Esophagus squamous epithelium (tissue), 4 donors: ENCODE data around the gene VASH2.

Source experiments
- CTCF ChIP-seq, 6 experiments: fragments of 450-650 bp in 4 of 6; fragments of 200-600 bp in 2 of 6; sonication (generic) in 2 of 6; IDR thresholded peaks; one replicate each; pipeline ENCODE4 v1.5.1; 2016 to 2019; ENCODE audit warnings: antibody characterized with exemption in 6 of 6, mild to moderate bottlenecking in 4 of 6, moderate library complexity in 4 of 6
- POLR2A ChIP-seq, 4 donors: fragments of 450-650 bp; IDR thresholded peaks; one replicate each; pipeline ENCODE4 v1.6.1; 2017; ENCODE audit warnings: antibody characterized with exemption in 4 of 4, mild to moderate bottlenecking in 4 of 4, moderate library complexity in 3 of 4

GRCh38 chr1:212920246-212920645, 30.1 kb upstream of the VASH2 start:
- TF ChIP-seq POLR2A (IDR thresholded peaks at IDR 0.05) (no peak), CTCF (IDR thresholded peaks at IDR 0.05) (no peak)
